ENCODE results near the gene FGFBP1. TPM values are rescaled to one million over a fixed set of nuclear protein-coding genes. Genes with fewer than 3 reads are reported as not detected.

FGFBP1 gene
- total and polyA plus RNA-seq, 2 donors (not counting 3 experiments of a cell fraction or from before 2014, with no cell fraction given) = not detected

- dilution Hi-C loops (cut with MboI; ENCODE audit: extremely low pct_ligation_motif_present, low sequenced_read_pairs) = no loop called here
- H3K9ac ChIP-seq (replicated peaks; ENCODE audit: extremely low read depth, insufficient read depth, low read length) = no peak overlapping the region
- BruUV-seq (replicated peaks) = no TSS peak
- DNase-seq (ENCODE audit: low read depth, low spot score) (no peak), FAIRE-seq (no peak)
- no peaks in the 10 kb centered on the region for H3K36me3 ChIP-seq (ENCODE audit: control insufficient read depth in 2 of 2, extremely low read depth in 1 of 2, insufficient read depth in 2 of 2, low read length in 2 of 2)
- TF ChIP-seq POLR2AphosphoS5 (IDR thresholded peaks at IDR 0.05; ENCODE audit: insufficient read depth, low read depth, low read length) (no peak), MYC (IDR thresholded peaks at IDR 0.05; ENCODE audit: low read depth, low read length) (no peak), MAX (IDR thresholded peaks at IDR 0.05; ENCODE audit: insufficient read depth, insufficient read length) (no peak), FOS (IDR thresholded peaks at IDR 0.05; ENCODE audit: borderline replicate concordance, insufficient read depth, low read length) (no peak), GATA2 (IDR thresholded peaks at IDR 0.05; ENCODE audit: insufficient read depth, insufficient read length, low read depth, low read length) (no peak), JUN (IDR thresholded peaks at IDR 0.05; ENCODE audit: borderline replicate concordance, insufficient read depth, insufficient read length, low read depth) (no peak)
- CTCF ChIA-PET = interaction anchor here (0.6 kb wide), 1 partner anchor 44 kb away, joined by 3 read pairs; no protein-coding TSS in a partner anchor
- H3K27ac ChIP-seq (ENCODE audit: insufficient read depth, low read depth, low read length) = no peak overlapping the region
- intact Hi-C loops (cut with micrococcal nuclease) = no loop called here
- no peak overlapping the region for H2AFZ ChIP-seq (ENCODE audit: low read depth, low read length)
- no peak overlapping the region for H3K4me2 ChIP-seq (ENCODE audit: insufficient read depth, low read length)
- H3K4me1 ChIP-seq (ENCODE audit: control insufficient read depth, extremely low read depth, insufficient read depth, low read length) = peaks cover 10% of the 10 kb centered on the region
- no peaks in the 10 kb centered on the region for H4K20me1 ChIP-seq (replicated peaks; ENCODE audit: control insufficient read depth, extremely low read depth, insufficient read depth, low read length)
- no peak overlapping the region for H3K4me3 ChIP-seq (replicated peaks in 1 of 3; ENCODE audit: insufficient read depth in 1 of 3, low read depth in 1 of 3, low read length in 3 of 3)
- no peaks in the 10 kb centered on the region for H3K9me3 ChIP-seq (replicated peaks; ENCODE audit: control insufficient read depth, insufficient read depth, low read length)
- no peaks in the 10 kb centered on the region for H3K79me2 ChIP-seq (ENCODE audit: control insufficient read depth, insufficient read depth, low read length)
- H3K27me3 ChIP-seq (ENCODE audit: control insufficient read depth in 2 of 2, insufficient read depth in 2 of 2, low read length in 2 of 2) = no peaks in the 10 kb centered on the region
- POLR2A ChIA-PET = no interaction called here
- no peaks in the 10 kb centered on the region for H3K9me1 ChIP-seq (replicated peaks; ENCODE audit: control insufficient read depth, extremely low read depth, insufficient read depth, low read length)
Observed at GRCh38 chr4:15912236-15912635, 26.3 kb downstream of the FGFBP1 start.

- ChIA-PET CTCF (interaction anchor here (1.0 to 1.5 kb wide), 4 partner anchors 11 to 431 kb away, joined by 3 to 5 read pairs (median 4); no protein-coding TSS in a partner anchor), POLR2A (no interaction called here)
- Histone ChIP-seq H3K27ac (ENCODE audit: insufficient read depth, low read depth, low read length) (no peak overlapping the region), H3K9ac (replicated peaks; ENCODE audit: extremely low read depth, insufficient read depth, low read length) (no peak overlapping the region), H3K27me3 (ENCODE audit: control insufficient read depth in 2 of 2, insufficient read depth in 2 of 2, low read length in 2 of 2) (no peaks in the 10 kb centered on the region), H2AFZ (ENCODE audit: low read depth, low read length) (no peak overlapping the region), H3K4me2 (ENCODE audit: insufficient read depth, low read length) (no peak overlapping the region), H3K36me3 (ENCODE audit: control insufficient read depth in 2 of 2, extremely low read depth in 1 of 2, insufficient read depth in 2 of 2, low read length in 2 of 2) (no peaks in the 10 kb centered on the region), H3K4me1 (ENCODE audit: control insufficient read depth, extremely low read depth, insufficient read depth, low read length) (peaks cover 10% of the 10 kb centered on the region), H3K9me1 (replicated peaks; ENCODE audit: control insufficient read depth, extremely low read depth, insufficient read depth, low read length) (no peaks in the 10 kb centered on the region), H4K20me1 (replicated peaks; ENCODE audit: control insufficient read depth, extremely low read depth, insufficient read depth, low read length) (no peaks in the 10 kb centered on the region), H3K9me3 (replicated peaks; ENCODE audit: control insufficient read depth, insufficient read depth, low read length) (no peaks in the 10 kb centered on the region), H3K79me2 (ENCODE audit: control insufficient read depth, insufficient read depth, low read length) (no peaks in the 10 kb centered on the region), H3K4me3 (replicated peaks in 1 of 3; ENCODE audit: insufficient read depth in 1 of 3, low read depth in 1 of 3, low read length in 3 of 3) (no peak overlapping the region)
- DNase-seq (ENCODE audit: low read depth, low spot score) (no peak), FAIRE-seq (no peak)
- TF ChIP-seq MYC (IDR thresholded peaks at IDR 0.05; ENCODE audit: low read depth, low read length) (no peak), GATA2 (IDR thresholded peaks at IDR 0.05; ENCODE audit: insufficient read depth, insufficient read length, low read depth, low read length) (no peak), JUN (IDR thresholded peaks at IDR 0.05; ENCODE audit: borderline replicate concordance, insufficient read depth, insufficient read length, low read depth) (no peak), CTCF (IDR thresholded peaks at IDR 0.05; ENCODE audit: extremely low read depth in 1 of 2, insufficient read depth in 1 of 2, low read depth in 1 of 2, low read length in 2 of 2) (no peak)
- intact Hi-C loops (cut with micrococcal nuclease) = no loop called here
- dilution Hi-C loops (cut with MboI; ENCODE audit: extremely low pct_ligation_motif_present, low sequenced_read_pairs) = no loop called here
- BruUV-seq (replicated peaks) = no TSS peak
Observed at GRCh38 chr4:15910155-15910940, 28.2 kb downstream of the FGFBP1 start.
